Mesothelial cell of epicardium (in vitro differentiated cells): ENCODE measurements around the gene DENND1A. TPM values are rescaled to one million over a fixed set of nuclear protein-coding genes. Genes with fewer than 3 reads are reported as not detected.

Source experiments
- DNase-seq, 2 experiments: peaks; one replicate each; pipeline ENCODE4 v3.0.0; 2021; ENCODE audit warnings: low spot score in 2 of 2; ENCODE audit not compliant: unreplicated experiment in 2 of 2
- H3K27ac Mint-ChIP-seq: 2 replicates; pipeline ENCODE4 v1.8.0; 2021; ENCODE audit warnings: mixed read lengths
- H3K27me3 Mint-ChIP-seq: 2 replicates; pipeline ENCODE4 v1.8.0; 2021; ENCODE audit warnings: low read depth, mixed read lengths
- H3K36me3 Mint-ChIP-seq: 2 replicates; pipeline ENCODE4 v1.8.0; 2021; ENCODE audit warnings: mixed read lengths
- H3K4me1 Mint-ChIP-seq: 2 replicates; pipeline ENCODE4 v1.8.0; 2021; ENCODE audit warnings: mixed read lengths
- H3K4me3 Mint-ChIP-seq: 2 replicates; pipeline ENCODE4 v1.8.0; 2021; ENCODE audit warnings: mild to moderate bottlenecking, moderate library complexity, mixed read lengths
- H3K9me3 Mint-ChIP-seq: 2 replicates; pipeline ENCODE4 v1.8.0; 2021; ENCODE audit warnings: mixed read lengths
- total RNA-seq: library from RNA; stranded (reverse); gene quantifications from 3 replicates; pipeline ENCODE4 v1.2.1, GENCODE V29; 2021
- TF ChIP-seq, protein P1 (sequence below): fragments of 200-600 bp; sonication (generic); IDR thresholded peaks from one replicate; pipeline ENCODE4 v1.5.0; 2021; ENCODE audit warnings: antibody characterized with exemption; ENCODE audit not compliant: unreplicated experiment

DENND1A gene
- total RNA-seq, 1 donor from 2014 or later, result 23.4 TPM

DNA sequence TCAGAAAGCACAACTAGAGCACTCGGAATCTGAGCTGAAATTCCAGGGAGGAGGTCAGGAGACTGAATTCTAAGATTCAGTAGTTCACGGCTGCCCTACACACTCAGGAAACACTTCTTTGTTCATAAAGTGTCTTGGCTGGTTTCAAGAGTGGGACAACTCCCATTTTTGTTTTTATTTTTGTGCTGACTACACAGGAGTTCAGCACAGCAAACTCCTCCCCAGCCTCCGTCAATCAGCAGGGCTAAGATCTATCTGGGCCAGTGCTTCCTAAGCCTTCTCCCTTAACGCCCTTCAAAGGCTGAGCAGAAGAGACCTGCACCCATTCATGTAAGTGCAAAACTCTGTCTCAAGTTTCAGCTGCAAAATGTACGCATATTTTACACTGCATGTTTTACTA is 323.8 kb downstream of the DENND1A start:
- Mint-ChIP-seq H3K4me3 (no peak overlapping the region), H3K27me3 (no peaks in the 10 kb centered on the region), H3K27ac (no peak overlapping the region), H3K36me3 (no peaks in the 10 kb centered on the region), H3K9me3 (no peaks in the 10 kb centered on the region), H3K4me1 (peaks cover 4% of the 10 kb centered on the region)
- no peak for DNase-seq
- TF ChIP-seq, protein P1, sequence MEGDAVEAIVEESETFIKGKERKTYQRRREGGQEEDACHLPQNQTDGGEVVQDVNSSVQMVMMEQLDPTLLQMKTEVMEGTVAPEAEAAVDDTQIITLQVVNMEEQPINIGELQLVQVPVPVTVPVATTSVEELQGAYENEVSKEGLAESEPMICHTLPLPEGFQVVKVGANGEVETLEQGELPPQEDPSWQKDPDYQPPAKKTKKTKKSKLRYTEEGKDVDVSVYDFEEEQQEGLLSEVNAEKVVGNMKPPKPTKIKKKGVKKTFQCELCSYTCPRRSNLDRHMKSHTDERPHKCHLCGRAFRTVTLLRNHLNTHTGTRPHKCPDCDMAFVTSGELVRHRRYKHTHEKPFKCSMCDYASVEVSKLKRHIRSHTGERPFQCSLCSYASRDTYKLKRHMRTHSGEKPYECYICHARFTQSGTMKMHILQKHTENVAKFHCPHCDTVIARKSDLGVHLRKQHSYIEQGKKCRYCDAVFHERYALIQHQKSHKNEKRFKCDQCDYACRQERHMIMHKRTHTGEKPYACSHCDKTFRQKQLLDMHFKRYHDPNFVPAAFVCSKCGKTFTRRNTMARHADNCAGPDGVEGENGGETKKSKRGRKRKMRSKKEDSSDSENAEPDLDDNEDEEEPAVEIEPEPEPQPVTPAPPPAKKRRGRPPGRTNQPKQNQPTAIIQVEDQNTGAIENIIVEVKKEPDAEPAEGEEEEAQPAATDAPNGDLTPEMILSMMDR, result no peak

- Mint-ChIP-seq H3K27me3 (no peaks in the 10 kb centered on the region), H3K9me3 (no peaks in the 10 kb centered on the region)
- TF ChIP-seq, protein P1, result no peak
Observed at GRCh38 chr9:123605286-123605685, 324.6 kb downstream of the DENND1A start.

GRCh38 chr9:123604861-123605260 is 325.1 kb downstream of the DENND1A start:
- DNase-seq, result no peak
- TF ChIP-seq, protein P1, result no peak
- Mint-ChIP-seq H3K4me3 (no peak overlapping the region), H3K4me1 (peaks cover 3% of the 10 kb centered on the region), H3K27me3 (no peaks in the 10 kb centered on the region), H3K27ac (no peak overlapping the region), H3K36me3 (no peaks in the 10 kb centered on the region), H3K9me3 (no peaks in the 10 kb centered on the region)

More at GRCh38 chr9:123605286-123605685, 324.6 kb downstream of the DENND1A start:
- no peaks in the 10 kb centered on the region for H3K36me3 Mint-ChIP-seq
- no peak overlapping the region for H3K27ac Mint-ChIP-seq
- peaks cover 3% of the 10 kb centered on the region for H3K4me1 Mint-ChIP-seq
- H3K4me3 Mint-ChIP-seq, result no peak overlapping the region
- no peak for DNase-seq

GRCh38 chr9:123601828-123602227 is 328.1 kb downstream of the DENND1A start:
- Mint-ChIP-seq H3K36me3 (no peaks in the 10 kb centered on the region), H3K9me3 (no peaks in the 10 kb centered on the region), H3K27ac (no peak overlapping the region), H3K4me1 (no peaks in the 10 kb centered on the region), H3K27me3 (no peaks in the 10 kb centered on the region), H3K4me3 (no peak overlapping the region)
- TF ChIP-seq, protein P1, result no peak
- DNase-seq, result no peak

GRCh38 chr9:123599781-123600180 is 330.1 kb downstream of the DENND1A start:
- Mint-ChIP-seq H3K36me3 (no peaks in the 10 kb centered on the region), H3K4me3 (no peak overlapping the region), H3K27me3 (no peaks in the 10 kb centered on the region), H3K27ac (no peak overlapping the region), H3K9me3 (no peaks in the 10 kb centered on the region), H3K4me1 (peaks cover 6% of the 10 kb centered on the region)
- TF ChIP-seq, protein P1, result no peak
- no peak for DNase-seq
